Measurements from ENCODE around the gene PLAAT3. TPM values are rescaled to one million over a fixed set of nuclear protein-coding genes. Genes with fewer than 3 reads are reported as not detected.

Gene PLAAT3
- total and polyA plus RNA-seq, 2 of the 8 experiments (the other 6 are each of a cell fraction or from before 2014, with no cell fraction given): 109 to 190 TPM

- TF ChIP-seq NRF1 (IDR thresholded peaks at IDR 0.05; ENCODE audit: low read depth, low read length): no peak
Measured at GRCh38 chr11:63614136-63614671, at the start of gene PLAAT3 (continued).
